Measurements from ENCODE around the gene FYN. TPM values are rescaled to one million over a fixed set of nuclear protein-coding genes. Genes with fewer than 3 reads are reported as not detected.

The FYN gene
- total RNA-seq, 4 donors from 2014 or later: 37.8 to 65.8 (median 53.8) TPM

- WGBS: 82% methylated on average over 2 of the region's 2 CpGs
- Histone ChIP-seq H3K9me3 (no peaks in the 10 kb centered on the region), H3K4me1 (peaks cover 6 to 54% (median 40%) of the 10 kb centered on the region in 4 donors), H3K27ac (replicated peaks in 1 of 4) (no peak overlapping the region), H3K27me3 (no peaks in the 10 kb centered on the region), H3K36me3 (no peaks in the 10 kb centered on the region), H3K4me3 (no peak overlapping the region)
- TF ChIP-seq POLR2AphosphoS5 (IDR thresholded peaks at IDR 0.05) (no peak), POLR2A (IDR thresholded peaks at IDR 0.05; ENCODE audit: low read depth) (no peak), EP300 (IDR thresholded peaks at IDR 0.05) (no peak)
- TF ChIP-seq, protein P1, sequence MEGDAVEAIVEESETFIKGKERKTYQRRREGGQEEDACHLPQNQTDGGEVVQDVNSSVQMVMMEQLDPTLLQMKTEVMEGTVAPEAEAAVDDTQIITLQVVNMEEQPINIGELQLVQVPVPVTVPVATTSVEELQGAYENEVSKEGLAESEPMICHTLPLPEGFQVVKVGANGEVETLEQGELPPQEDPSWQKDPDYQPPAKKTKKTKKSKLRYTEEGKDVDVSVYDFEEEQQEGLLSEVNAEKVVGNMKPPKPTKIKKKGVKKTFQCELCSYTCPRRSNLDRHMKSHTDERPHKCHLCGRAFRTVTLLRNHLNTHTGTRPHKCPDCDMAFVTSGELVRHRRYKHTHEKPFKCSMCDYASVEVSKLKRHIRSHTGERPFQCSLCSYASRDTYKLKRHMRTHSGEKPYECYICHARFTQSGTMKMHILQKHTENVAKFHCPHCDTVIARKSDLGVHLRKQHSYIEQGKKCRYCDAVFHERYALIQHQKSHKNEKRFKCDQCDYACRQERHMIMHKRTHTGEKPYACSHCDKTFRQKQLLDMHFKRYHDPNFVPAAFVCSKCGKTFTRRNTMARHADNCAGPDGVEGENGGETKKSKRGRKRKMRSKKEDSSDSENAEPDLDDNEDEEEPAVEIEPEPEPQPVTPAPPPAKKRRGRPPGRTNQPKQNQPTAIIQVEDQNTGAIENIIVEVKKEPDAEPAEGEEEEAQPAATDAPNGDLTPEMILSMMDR (IDR thresholded peaks at IDR 0.05): no peak
- DNase-seq (ENCODE audit: extremely low spot score): no peak
- intact Hi-C loops (cut with DNase I): no loop called here
Observed at GRCh38 chr6:111854683-111855082, 18.6 kb downstream of the FYN start.

DNA sequence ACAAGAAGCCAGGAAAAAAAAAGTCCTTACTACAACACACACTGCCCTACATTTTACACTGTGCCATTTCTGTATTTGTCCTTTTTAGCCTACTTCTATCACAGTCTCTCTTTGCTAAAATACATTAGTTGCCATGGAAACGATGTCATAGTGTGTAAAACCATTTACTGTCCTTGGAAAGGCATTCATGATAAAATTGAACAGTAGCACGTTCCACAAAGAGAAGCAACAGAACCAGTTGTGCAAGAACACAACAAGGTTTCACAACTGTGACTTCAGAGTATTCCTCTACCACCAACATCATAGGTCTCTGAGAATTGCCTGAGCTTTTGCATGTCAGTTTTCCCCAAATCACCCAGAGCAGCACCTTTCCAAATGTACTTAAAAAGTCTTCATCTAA, 20.5 kb downstream of the FYN start:
- Histone ChIP-seq H3K4me1 (peaks cover 16 to 59% (median 45%) of the 10 kb centered on the region in 4 donors), H3K36me3 (no peaks in the 10 kb centered on the region), H3K27ac (replicated peaks in 1 of 4) (no peak overlapping the region), H3K9me3 (no peaks in the 10 kb centered on the region), H3K4me3 (no peak overlapping the region), H3K27me3 (no peaks in the 10 kb centered on the region)
- TF ChIP-seq POLR2A (IDR thresholded peaks at IDR 0.05; ENCODE audit: low read depth) (no peak), EP300 (IDR thresholded peaks at IDR 0.05) (no peak), POLR2AphosphoS5 (IDR thresholded peaks at IDR 0.05) (no peak)
- TF ChIP-seq, protein P1 (IDR thresholded peaks at IDR 0.05): no peak
- no peak for DNase-seq (ENCODE audit: extremely low spot score)
- WGBS: 57% methylated on average over 2 of the region's 2 CpGs
- intact Hi-C loops (cut with DNase I): no loop called here

GRCh38 chr6:111850295-111850937, 22.8 kb downstream of the FYN start:
- H3K27me3 ChIP-seq: no peaks in the 10 kb centered on the region
- TF ChIP-seq POLR2A (IDR thresholded peaks at IDR 0.05; ENCODE audit: low read depth): no peak
- TF ChIP-seq, protein P1 (IDR thresholded peaks at IDR 0.05): no peak
- TF ChIP-seq POLR2AphosphoS5 (IDR thresholded peaks at IDR 0.05): no peak
- TF ChIP-seq EP300 (IDR thresholded peaks at IDR 0.05): no peak
- H3K4me3 ChIP-seq: no peak overlapping the region
- WGBS: 63% methylated on average over 9 of the region's 10 CpGs
- DNase-seq (ENCODE audit: extremely low spot score): no peak
- intact Hi-C loops (cut with DNase I): no loop called here
- H3K4me1 ChIP-seq: peaks cover 40 to 79% (median 58%) of the 10 kb centered on the region in 4 donors
- no peaks in the 10 kb centered on the region for H3K36me3 ChIP-seq
- H3K27ac ChIP-seq (replicated peaks in 1 of 4): no peak overlapping the region
- no peaks in the 10 kb centered on the region for H3K9me3 ChIP-seq

- Histone ChIP-seq H3K27me3 (no peaks in the 10 kb centered on the region), H3K27ac (replicated peaks in 1 of 4) (no peak overlapping the region), H3K36me3 (no peaks in the 10 kb centered on the region), H3K4me1 (peaks cover 48 to 86% (median 62%) of the 10 kb centered on the region in 4 donors), H3K9me3 (no peaks in the 10 kb centered on the region), H3K4me3 (no peak overlapping the region)
- DNase-seq (ENCODE audit: extremely low spot score): no peak
- TF ChIP-seq EP300 (IDR thresholded peaks at IDR 0.05) (no peak), POLR2A (IDR thresholded peaks at IDR 0.05; ENCODE audit: low read depth) (no peak), POLR2AphosphoS5 (IDR thresholded peaks at IDR 0.05) (no peak)
- TF ChIP-seq, protein P1 (IDR thresholded peaks at IDR 0.05): no peak
- WGBS: 87% methylated on average over 5 of the region's 5 CpGs
- intact Hi-C loops (cut with DNase I): no loop called here
Observed at GRCh38 chr6:111849298-111849697, 24.0 kb downstream of the FYN start.

Data from esophagus muscularis mucosa (tissue), 4 donors.